HG02943 (cell line): Measurements from ENCODE around the gene TMEFF2.

ENCODE experiments used
- ATAC-seq: cut with Tn5 transposase; IDR thresholded peaks from one replicate; pipeline ENCODE4 v1.9.1; 2021; ENCODE audit warnings: mild to moderate bottlenecking, low read depth, moderate library complexity; ENCODE audit not compliant: unreplicated experiment

Gene TMEFF2

GRCh38 chr2:192070099-192070498 is 124.6 kb downstream of the TMEFF2 start:
- no peak for ATAC-seq

DNA sequence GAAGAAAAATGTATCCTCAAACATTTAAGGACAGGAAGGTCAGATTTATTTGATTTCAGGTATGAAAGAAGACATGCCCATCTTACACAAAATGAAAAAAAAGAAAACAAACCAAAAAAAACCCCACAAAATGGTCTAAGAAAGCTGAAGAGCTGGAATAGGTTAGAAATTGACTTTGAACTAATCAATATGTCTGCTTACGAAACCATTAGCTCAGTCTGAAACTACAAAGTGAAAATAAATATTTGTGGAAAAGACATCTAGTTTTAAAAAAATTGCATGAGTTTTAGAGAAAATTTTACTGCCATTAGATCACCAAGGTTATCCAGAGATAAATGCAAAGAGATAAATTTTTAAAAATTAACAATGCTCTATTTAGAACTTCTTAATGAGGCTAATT is 125.3 kb downstream of the TMEFF2 start:
- no peak for ATAC-seq

DNA sequence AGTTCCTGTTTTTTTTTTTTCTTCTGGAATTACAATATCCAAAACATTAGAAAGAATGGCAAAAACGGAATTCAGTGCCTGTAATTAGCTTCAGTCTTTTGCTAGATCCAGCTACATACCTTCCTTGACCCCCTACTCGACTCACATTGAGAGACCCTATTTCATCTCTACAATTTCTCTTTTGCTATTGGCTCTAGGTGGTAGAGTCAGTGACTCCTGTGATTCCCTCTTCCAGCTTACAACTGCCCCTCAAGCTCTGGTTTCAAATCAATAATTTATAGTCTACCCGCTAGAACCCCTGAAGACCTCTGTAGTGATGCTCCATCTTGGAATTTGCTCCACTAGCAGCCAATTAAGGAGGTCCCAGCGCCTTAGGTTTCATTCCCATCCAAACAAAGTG is 125.8 kb downstream of the TMEFF2 start:
- ATAC-seq: no peak

- ATAC-seq: no peak
These were observed 127.1 kb downstream of the TMEFF2 start for GRCh38 chr2:192067631-192068030.

DNA sequence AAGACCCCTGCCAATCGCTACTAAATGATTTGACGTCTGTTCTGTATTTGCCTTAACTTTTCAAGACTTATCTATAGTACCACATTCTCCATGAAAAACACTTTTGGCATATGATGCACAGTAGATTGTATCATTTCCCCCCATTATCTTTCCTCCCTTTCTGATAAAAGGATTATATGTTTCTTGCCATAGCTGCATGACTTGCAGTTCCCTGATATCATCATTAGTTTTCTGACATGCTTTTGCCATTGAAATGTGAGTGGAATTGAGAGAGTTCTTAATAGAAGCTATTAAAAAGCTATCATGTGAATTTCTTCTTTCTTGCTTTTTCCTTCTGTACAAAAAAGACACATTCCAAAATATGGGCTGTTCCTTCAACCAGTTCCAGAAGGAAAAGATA is 130.3 kb downstream of the TMEFF2 start:
- no peak for ATAC-seq

DNA sequence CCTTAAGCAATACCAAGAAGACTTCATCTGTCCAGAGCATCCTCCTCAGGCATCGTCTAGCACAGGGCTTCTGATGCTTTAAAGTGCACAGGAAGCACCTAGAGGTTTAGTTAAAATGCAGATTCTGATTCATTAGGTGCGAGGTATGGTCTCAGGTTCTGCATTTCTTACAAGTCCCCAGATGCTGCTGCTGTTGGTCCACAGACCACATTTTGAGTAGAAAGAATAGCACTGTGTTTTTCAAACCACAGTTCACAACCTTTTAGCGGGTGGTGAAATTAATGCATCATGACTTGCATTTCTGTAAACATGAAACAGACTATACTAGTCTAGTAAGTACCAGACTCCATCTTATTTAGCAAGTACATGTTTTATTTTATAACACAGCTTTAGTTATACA is 134.6 kb downstream of the TMEFF2 start:
- no peak for ATAC-seq

GRCh38 chr2:192059266-192059665 is 135.5 kb downstream of the TMEFF2 start:
- ATAC-seq: no peak

DNA sequence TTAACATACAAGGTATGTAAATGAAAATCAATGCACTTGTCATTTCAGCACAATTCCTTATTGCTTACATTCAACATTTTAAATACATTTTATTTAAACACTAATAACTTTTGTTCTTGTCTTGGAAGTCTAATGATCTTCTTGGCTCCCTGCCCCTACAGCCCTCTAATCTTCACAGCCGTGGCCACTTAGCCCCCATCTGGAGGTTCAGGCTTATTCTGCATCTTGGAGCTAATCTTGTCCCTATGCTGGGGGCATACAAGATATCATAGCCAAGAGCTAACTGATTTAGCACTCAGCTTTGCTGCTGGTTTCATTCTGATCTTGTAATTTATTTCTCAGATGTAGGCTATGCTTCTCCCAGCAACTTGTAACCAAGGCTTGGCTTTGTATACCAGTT is 140.8 kb downstream of the TMEFF2 start:
- ATAC-seq: no peak

DNA sequence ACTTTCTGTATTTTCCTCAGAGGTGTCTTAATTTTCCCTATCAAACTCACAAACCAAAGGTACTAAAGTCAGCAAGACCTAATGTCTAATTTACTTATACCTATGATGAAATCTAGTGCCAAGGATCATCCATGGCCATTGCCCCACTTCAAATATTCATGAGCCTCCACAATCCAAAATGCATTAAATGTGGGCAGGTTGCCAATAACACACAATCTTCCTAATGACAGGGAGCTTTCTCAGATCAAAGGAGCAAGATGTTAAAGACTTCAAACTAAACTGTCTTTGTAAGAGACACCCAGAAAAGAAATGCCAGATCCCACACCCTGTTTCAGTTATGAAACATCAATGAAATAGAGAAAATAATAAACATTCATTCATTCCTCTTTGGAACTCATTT is 143.2 kb downstream of the TMEFF2 start:
- no peak for ATAC-seq

DNA sequence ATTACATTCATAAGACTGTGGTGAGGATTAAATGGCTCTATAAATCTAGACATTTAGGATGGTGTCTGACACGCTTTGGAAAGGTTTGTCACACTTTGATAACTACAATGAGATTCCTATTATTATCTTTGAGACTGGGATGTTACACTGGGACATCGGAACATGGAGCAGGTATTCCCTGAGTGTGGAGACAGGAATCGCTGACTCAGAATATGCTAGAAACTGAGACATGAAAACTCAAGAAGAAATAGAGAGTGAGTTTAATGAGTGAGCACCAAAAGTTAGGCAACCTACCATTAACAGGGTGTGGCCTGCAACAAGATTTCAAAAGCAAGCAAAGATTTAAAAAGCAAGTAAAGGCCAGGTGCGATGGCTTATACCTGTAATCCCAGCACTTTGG is 145.4 kb downstream of the TMEFF2 start:
- ATAC-seq: no peak

DNA sequence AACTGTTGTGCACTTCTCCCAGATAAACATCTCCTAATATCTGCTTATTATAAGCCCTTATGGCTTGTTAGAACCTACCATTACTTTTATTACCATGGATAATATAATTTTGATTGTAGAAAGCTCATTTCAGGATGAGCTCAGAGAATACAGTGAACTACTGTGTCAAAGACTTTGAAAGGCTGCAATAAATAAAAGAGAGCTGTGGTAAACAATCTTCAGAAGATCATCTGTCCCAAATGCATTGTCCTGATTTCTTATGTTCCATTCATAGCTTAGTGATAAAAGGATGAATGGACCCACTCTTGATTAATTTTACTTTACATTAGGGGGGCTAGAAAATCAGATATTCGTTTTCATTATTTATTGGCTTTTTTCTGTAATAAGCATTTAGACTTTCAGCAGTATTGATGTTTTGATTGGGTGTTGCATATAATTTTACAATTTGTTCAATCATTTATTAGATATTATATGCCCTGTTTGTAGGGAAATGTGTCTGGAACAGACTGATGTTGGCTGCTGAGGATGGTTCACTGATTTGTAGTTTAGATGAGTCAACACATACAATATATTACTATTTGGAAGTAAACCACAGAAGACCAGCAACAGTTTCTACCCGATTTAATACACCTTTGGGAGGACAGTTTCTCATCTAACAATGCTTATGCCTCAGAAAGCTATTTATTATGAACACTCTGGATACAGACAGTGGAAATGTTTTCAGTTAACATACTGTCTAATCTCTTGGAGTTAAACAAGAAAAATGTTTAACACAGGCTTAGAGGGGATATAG is 147.2 kb downstream of the TMEFF2 start:
- no peak for ATAC-seq

GRCh38 chr2:192044496-192044895 is 150.2 kb downstream of the TMEFF2 start:
- ATAC-seq: no peak

- ATAC-seq: no peak
These were observed 151.4 kb downstream of the TMEFF2 start for GRCh38 chr2:192043216-192043870.

- no peak for ATAC-seq
These were observed 152.6 kb downstream of the TMEFF2 start for GRCh38 chr2:192042126-192042525.

DNA sequence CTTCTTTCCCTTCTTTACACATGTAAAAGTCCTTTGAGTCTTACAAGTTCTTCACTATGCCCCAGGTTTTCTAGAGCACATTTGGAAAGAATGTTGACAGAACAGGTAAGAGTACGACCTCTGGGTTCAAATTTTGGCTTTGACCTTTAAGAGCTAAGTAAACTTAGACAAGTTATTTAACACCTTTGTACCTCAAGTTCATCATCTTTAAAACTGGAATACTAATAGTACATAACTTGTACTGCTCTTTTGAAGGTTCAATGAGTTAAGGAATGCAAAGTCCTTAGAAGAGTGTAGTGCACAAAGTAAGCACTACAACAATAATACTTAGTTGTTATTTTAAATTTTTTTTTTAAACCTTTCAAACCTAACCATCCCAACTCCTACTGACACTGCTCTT is 156.6 kb downstream of the TMEFF2 start:
- ATAC-seq: no peak

- ATAC-seq: no peak
These were observed 158.8 kb downstream of the TMEFF2 start for GRCh38 chr2:192035731-192036442.

DNA sequence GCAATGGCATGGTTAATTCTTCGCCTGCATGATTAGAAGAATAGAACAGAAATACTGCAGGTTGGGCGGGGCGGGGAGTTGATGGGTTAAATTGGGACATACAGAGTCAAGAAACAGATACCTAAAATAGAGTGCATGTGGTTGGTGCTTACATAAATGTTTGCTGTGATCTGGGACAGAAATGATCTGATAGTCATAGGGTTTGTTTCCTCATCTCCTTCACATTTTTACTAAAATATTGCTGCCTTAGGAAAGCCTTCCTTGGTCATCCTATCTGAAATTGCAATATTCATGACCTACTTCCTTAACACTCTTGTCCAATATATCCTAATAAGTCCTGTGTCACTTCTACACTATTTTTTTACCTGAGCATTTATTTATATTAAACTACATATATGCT is 163.9 kb downstream of the TMEFF2 start:
- ATAC-seq: no peak

- ATAC-seq: no peak
These were observed 164.4 kb downstream of the TMEFF2 start for GRCh38 chr2:192030289-192030688.

GRCh38 chr2:192029089-192029488 is 165.6 kb downstream of the TMEFF2 start:
- no peak for ATAC-seq

- no peak for ATAC-seq
These were observed 168.0 kb downstream of the TMEFF2 start for GRCh38 chr2:192026825-192027120.

DNA sequence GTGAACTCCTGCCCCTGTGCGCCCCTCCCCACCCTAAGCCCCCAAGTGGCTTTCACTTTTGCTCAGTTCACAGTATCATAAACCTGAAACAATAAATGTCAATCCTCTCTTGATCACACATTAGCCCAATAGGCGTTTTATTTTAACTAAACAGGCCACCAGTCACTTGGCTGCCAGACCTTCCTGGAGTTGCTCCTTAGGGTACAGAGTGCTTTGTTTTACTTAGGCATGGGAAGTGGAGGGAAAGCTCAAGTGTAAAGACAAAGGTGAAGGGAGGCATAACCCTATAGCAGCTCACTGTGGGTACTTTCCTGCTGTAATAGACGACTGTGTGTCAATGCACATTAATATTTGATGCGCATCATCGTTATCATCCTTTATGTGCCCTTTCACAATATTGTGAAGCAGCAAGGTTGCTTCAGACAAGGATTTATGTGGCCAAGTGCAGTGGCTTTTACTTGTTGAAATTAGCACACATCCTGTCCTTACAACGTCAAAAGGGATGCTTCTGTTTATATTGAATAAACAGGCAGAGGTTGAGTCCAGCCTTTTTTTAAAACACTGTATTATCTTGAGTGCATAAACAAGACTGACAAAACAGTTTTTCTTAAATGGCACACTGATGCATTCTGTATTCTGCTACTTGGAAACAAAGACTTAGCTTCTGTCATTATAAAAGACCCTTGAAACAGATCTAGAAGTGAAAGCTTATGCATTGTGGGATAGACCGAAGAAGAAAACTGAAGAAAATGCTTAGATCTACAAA is 168.5 kb downstream of the TMEFF2 start:
- ATAC-seq: no peak
